BJ (cell line): ENCODE measurements around the gene HS2ST1. TPM values are rescaled to one million over a fixed set of nuclear protein-coding genes. Genes with fewer than 3 reads are reported as not detected.
A peak's percentile ranks its signal among the peaks of the same experiment; 100 is the strongest.
"Not testable (repeated sequence)": the region's sequence is repeated elsewhere in the genome, so short reads cannot be mapped to it uniquely, and the experiment has no call there.

Experiments used
- CTCF ChIA-PET: fragments of 350-600 bp; formaldehyde crosslinking; extraction: SDS; loops from one replicate; lab custom pipeline; 2021; ENCODE audit warnings: antibody characterized with exemption, inconsistent platforms; lab: Yijun Ruan, JAX
- POLR2A ChIA-PET: fragments of 300-600 bp; sonication (Branson Sonifier 250); formaldehyde crosslinking; extraction: SDS; loops from one replicate; lab custom pipeline; 2021; ENCODE audit warnings: antibody characterized with exemption; lab: Charles Lee
- DNase-seq: peaks from one replicate; pipeline ENCODE4 v3.0.0-alpha.2; 2011; ENCODE audit warnings: low read depth
- H3K27me3 ChIP-seq: 2 replicates; pipeline ENCODE4 v1.6.0; 2011; ENCODE audit warnings: low read length; ENCODE audit not compliant: control insufficient read depth, insufficient read depth
- H3K36me3 ChIP-seq: 2 replicates; pipeline ENCODE4 v1.5.1; 2011; ENCODE audit warnings: low read length; ENCODE audit not compliant: control insufficient read depth, insufficient read depth
- H3K4me3 ChIP-seq: 2 replicates; pipeline ENCODE4 v1.5.1; 2011; ENCODE audit warnings: low read depth, mild to moderate bottlenecking, control low read depth, low read length
- polyA plus RNA-seq: library from polyadenylated mRNA; depleted of rRNA; stranded (reverse); fragments of >200 nt; gene quantifications from 2 replicates; pipeline ENCODE4 v1.2.3, GENCODE V29; 2011
- TF ChIP-seq, protein P1 (sequence below): IDR thresholded peaks from 2 replicates; pipeline ENCODE4 v1.5.1; 2011; ENCODE audit warnings: low read depth, mild to moderate bottlenecking, control low read depth, inconsistent platforms, low read length, moderate library complexity; ENCODE audit not compliant: insufficient read depth

Gene HS2ST1
- polyA plus RNA-seq, 1 experiment: 5.3 TPM

DNA sequence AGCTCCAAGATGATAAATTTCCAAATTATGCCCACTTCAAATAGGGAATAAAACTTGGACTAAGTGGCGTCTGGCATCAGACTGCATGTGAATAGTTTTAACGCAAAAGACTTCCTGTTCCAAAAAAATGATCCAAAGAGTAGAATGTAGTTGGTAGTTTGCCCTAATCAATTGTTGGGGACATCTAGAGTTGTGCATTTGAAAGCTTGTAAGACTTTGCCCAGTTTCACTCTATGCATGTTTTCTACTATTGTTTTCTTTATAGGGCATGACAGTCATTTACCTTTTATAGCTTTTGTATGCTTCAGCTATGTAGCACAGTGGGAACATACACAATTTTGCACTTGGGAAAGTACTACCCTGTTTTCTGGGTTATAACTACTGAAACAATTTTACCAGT, 86.0 kb downstream of the HS2ST1 start:
- Histone ChIP-seq H3K4me3 (no peak overlapping the region), H3K27me3 (no peaks in the 10 kb centered on the region), H3K36me3 (no peaks in the 10 kb centered on the region)
- DNase-seq: no peak
- ChIA-PET CTCF (interaction anchor here (1.3 kb wide), 1 partner anchor 220 kb away, joined by 3 read pairs; no protein-coding TSS in a partner anchor), POLR2A (no interaction called here)
- TF ChIP-seq, protein P1, sequence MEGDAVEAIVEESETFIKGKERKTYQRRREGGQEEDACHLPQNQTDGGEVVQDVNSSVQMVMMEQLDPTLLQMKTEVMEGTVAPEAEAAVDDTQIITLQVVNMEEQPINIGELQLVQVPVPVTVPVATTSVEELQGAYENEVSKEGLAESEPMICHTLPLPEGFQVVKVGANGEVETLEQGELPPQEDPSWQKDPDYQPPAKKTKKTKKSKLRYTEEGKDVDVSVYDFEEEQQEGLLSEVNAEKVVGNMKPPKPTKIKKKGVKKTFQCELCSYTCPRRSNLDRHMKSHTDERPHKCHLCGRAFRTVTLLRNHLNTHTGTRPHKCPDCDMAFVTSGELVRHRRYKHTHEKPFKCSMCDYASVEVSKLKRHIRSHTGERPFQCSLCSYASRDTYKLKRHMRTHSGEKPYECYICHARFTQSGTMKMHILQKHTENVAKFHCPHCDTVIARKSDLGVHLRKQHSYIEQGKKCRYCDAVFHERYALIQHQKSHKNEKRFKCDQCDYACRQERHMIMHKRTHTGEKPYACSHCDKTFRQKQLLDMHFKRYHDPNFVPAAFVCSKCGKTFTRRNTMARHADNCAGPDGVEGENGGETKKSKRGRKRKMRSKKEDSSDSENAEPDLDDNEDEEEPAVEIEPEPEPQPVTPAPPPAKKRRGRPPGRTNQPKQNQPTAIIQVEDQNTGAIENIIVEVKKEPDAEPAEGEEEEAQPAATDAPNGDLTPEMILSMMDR: no peak

DNA sequence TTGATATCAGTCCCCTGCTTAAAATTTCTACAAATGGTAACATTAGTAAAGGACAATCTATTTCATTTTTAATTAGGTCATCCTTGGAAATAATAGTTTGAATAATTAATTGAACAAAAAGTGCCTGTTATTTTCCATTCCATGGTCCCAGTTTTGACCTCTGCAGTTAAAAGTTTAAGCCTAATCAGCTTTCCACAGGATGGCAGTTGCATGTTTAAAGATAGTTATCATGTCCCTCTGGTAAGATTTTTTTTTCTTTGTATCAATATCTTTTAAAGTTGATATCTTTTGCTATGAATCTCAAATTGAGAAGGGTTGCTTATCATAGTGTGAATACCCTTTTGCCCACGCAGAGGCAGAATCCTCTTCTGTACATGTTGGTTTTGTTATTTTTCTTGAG, 90.4 kb downstream of the HS2ST1 start:
- TF ChIP-seq, protein P1: no peak
- H3K4me3 ChIP-seq: no peak overlapping the region
- no peaks in the 10 kb centered on the region for H3K27me3 ChIP-seq
- CTCF ChIA-PET: no interaction called here
- POLR2A ChIA-PET: no interaction called here
- no peaks in the 10 kb centered on the region for H3K36me3 ChIP-seq
- no peak for DNase-seq

DNA sequence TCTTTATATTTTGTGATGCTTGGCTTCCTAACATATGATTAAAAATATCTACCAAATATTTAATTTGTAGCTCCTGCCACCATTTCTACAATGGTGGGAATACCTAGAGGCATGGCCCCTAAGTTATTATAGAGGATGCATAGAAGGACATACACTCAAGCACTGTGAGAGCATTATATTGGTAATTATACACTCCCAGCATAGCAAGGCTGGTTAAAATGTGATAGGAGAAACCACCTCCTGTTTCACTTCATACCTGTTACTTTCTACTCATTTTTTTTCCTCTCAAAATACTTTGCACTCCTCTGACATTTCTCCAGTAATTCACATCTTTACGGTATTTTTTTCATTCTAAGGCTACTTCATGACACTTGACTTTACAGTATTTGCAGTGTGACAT, 92.9 kb downstream of the HS2ST1 start:
- no peak for DNase-seq
- ChIA-PET CTCF (no interaction called here), POLR2A (no interaction called here)
- no peaks in the 10 kb centered on the region for H3K36me3 ChIP-seq
- TF ChIP-seq, protein P1: no peak
- H3K27me3 ChIP-seq: no peaks in the 10 kb centered on the region
- no peak overlapping the region for H3K4me3 ChIP-seq

DNA sequence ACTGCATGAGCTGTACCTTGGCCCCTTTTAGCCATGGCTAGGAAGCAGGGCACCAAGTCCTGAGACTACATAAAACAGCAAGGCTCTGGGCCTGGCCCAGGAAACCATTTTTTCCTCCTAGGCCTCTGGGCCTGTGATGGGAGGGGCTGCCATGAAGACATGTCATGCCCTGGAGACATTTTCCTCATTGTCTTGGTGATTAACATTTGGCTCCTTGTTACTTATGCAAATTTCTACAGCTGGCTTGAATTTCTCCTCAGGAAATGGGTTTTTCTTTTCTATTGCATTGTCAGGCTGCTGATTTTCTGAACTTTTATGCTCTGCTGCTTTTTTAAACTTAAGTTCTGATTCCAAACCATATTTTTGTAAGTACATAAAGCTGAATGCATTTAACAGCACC, 99.0 kb downstream of the HS2ST1 start:
- H3K4me3 ChIP-seq, POLR2A ChIA-PET, DNase-seq, H3K27me3 ChIP-seq, H3K36me3 ChIP-seq: not testable (repeated sequence)
- CTCF ChIA-PET: interaction anchor here (2.0 kb wide), 1 partner anchor 15 kb away, joined by 6 read pairs; no protein-coding TSS in a partner anchor

DNA sequence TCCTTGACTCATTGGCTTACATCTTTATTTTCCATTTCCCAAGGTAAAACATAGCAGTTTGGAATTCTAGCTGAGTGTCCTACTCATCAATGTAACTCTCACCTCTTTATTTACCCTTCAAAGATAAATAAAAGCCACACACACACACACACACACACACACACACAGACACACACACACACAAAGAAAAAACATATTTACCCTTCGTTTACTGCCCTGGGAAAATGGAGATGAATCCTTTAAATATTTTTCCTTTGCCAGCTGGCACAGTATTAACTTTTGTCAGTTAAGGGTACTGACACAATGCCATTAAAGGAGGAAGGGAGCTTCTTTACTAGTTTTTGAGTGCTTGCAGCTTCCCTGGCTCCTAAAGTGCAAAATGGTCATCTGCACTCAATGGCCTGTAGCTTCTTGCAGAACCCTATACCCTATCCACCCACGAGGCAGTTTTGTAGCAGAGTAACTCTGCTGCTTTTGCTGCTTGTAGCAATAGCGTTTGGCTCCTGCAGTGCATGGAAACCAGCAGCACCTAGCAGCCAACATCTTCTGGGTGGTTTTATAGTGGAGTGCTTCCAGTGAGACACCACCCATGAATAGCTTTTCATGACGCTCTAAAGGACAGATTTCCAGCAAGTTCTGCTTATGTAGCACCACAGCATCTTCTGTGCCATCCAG, 103.7 kb downstream of the HS2ST1 start:
- peak; percentile 4 for DNase-seq
- H3K36me3 ChIP-seq: no peaks in the 10 kb centered on the region
- TF ChIP-seq, protein P1: no peak
- H3K27me3 ChIP-seq: no peaks in the 10 kb centered on the region; the same call in 1 of the 2 replicates
- POLR2A ChIA-PET: no interaction called here
- H3K4me3 ChIP-seq: no peak overlapping the region
- CTCF ChIA-PET: no interaction called here
